ENCODE data around the gene STKLD1.
"Not testable (repeated sequence)": the region's sequence is repeated elsewhere in the genome, so short reads cannot be mapped to it uniquely, and the experiment has no call there.

Gene STKLD1

DNA sequence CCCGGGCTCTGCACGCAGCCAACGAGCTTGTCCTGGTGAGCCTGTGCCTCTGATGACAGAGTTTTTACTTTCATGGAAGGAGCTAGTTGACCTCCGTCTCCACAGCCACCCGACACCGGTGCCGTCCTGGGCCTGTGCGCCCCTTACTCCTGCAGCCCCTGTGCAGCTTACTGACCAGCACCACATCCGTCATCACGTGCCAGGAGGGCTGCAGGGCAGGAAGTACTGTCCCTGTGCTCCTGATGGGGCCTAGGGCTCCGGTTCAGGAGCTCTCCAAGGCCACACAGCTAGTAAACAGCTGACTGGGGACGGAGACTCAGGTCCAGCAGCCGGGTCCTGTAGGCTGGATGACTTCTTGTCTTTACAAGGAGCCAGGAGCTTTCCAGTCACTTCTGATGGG, 10.2 kb downstream of the STKLD1 start:
- no peak for DNase-seq (ENCODE audit: low read depth)

DNA sequence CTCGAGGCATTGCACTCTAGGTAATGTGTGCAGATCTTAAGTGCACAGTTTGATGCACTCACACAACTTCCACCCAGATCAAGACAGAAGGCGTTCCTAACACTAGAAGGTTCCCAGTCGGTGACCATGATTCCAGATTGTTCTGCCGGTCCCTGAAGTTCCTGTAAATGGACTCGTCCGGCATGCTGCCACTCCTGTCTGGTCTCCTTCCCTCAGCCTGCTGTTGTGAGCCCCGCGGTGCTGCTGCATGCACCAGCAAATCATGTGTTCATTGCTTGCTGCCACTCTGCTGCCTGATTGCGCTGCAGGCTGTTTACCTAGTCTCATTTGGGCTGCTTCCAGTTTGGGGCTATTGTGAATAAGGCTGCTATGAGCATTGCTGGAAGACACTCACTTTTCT, 11.5 kb downstream of the STKLD1 start:
- DNase-seq (ENCODE audit: low read depth), result no peak

GRCh38 chr9:133389025-133389557, 12.9 kb downstream of the STKLD1 start:
- no peak for DNase-seq (ENCODE audit: low read depth)

- no peak for DNase-seq (ENCODE audit: low read depth)
Observed at GRCh38 chr9:133389562-133389961, 13.4 kb downstream of the STKLD1 start.

DNA sequence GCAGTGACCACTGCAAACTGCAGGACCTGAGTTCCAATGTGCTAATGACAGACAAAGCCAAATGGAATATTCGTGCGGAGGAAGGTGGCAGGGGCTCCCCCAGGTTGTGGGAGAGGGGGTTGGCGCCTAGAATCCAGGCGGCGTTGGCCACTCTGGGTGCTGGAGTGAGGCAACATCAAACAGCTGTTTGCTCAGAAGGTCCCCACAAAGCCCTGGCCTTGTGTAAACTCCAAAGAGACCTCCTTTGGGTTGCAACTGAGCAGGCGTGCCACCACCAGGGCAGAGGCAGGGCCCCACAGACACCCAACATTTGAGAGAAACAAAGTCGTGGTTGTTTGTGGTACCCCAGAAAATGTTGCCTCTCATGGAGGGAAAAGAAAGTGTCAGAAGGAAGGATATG, 14.5 kb downstream of the STKLD1 start:
- no peak for DNase-seq (ENCODE audit: low read depth)

GRCh38 chr9:133391449-133391848, 15.3 kb downstream of the STKLD1 start:
- DNase-seq (ENCODE audit: low read depth), result not testable (repeated sequence)

- not testable (repeated sequence) for DNase-seq (ENCODE audit: low read depth)
Observed at GRCh38 chr9:133392308-133392707, 16.1 kb downstream of the STKLD1 start.

DNA sequence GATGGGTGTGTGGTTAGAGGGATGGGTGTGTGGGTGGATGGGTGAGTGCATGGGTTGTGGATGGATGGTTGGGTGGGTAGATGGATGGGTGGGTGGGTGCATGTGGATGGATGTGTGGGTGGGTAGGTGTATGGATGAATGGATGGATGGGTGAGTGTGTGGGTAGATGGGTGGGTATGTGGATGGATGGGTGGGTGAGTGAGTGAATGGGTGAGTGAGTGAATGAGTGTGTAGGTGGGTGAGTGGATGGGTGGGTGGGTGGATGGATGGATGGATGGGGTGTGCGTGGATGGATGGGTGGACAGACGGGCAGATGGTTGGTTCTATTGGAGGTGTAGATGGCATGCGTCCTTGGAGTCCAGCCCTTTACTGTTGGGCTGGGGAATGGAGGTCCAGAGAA, 17.2 kb downstream of the STKLD1 start:
- DNase-seq (ENCODE audit: low read depth), result no peak

GRCh38 chr9:133394687-133395271, 18.6 kb downstream of the STKLD1 start:
- no peak for DNase-seq (ENCODE audit: low read depth)

- no peak for DNase-seq (ENCODE audit: low read depth)
Observed at GRCh38 chr9:133396952-133397351, 20.8 kb downstream of the STKLD1 start.

DNA sequence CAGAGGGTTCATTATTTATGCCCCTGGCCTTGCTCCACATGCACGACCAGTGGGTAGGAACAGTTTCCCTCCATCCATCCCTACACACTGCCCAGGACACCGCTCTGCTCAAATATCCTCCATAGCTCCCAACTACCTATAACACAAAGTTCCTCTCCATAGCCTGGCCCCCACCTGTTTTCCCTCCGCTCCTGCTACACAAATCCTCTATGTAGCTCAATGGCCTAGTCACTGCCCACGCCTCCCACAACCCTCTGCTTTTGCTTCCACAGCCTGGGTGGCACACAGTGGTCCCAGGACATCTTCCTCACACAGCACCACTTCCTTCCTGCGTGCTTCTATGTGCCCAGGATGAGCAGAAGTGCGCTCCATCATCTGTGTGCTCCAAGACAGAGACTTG, 21.2 kb downstream of the STKLD1 start:
- DNase-seq (ENCODE audit: low read depth), result no peak

DNA sequence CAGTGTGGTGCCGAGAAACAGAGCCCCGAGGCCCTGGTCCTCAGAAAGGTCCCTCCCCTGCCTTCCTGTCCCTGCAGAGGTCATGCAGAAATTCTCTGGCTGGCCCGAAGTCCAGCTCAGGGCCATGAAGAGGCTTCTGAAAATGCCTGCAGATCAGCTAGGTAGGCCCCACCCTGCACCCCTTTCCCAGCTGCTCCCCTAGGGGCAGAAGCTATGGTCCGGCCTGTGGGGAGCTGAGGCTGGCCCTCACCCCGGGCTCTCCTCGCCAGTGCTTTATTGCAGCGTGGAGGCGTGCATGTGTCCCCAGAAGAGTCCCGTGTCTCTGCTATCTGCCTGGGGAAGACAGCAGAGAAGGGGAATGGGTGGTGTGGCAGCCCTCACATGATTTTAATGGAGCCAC, 21.7 kb downstream of the STKLD1 start:
- DNase-seq (ENCODE audit: low read depth), result no peak

DNA sequence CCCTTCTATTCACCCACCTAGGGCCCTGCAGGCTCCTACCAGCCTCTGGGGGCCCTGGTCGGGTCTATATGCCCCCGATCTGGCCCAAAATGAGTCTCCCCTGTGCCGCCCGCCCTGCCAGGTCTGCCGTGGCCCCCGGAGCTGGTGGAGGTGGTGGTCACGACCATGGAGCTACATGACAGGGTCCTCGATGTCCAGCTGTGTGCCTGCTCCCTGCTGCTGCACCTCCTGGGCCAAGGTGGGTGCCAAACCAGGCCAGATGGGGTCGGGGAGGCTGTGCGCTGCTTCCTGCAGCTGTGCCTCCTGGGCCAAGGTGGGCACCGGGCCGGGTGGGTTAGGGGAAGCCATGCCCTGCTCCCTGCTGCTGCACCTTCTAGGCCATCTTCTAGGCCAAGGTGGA, 24.1 kb downstream of the STKLD1 start:
- no peak for DNase-seq (ENCODE audit: low read depth)

DNA sequence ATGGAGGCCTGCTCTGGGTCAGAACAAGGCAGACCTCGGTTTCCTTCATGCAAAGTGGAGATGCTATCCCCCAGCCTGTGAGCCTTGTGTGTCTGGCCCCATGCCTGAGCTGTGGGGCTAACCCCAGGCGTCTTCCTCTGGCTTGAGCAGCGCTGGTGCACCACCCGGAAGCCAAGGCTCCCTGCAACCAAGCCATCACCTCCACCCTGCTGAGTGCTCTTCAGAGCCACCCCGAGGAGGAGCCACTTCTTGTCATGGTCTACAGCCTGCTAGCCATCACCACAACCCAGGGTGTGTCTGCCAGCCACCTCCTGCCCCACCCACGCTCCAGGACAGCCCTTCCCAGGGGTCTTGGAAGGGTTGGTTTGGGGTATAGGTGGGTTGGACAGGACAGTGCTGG, 25.4 kb downstream of the STKLD1 start:
- DNase-seq (ENCODE audit: low read depth), result no peak

GRCh38 chr9:133402689-133403088, 26.5 kb downstream of the STKLD1 start:
- DNase-seq (ENCODE audit: low read depth), result no peak

GRCh38 chr9:133403766-133404453, 27.7 kb downstream of the STKLD1 start:
- DNase-seq (ENCODE audit: low read depth), result no peak

- DNase-seq (ENCODE audit: low read depth), result no peak
Observed at GRCh38 chr9:133404454-133405002, 28.4 kb downstream of the STKLD1 start.

DNA sequence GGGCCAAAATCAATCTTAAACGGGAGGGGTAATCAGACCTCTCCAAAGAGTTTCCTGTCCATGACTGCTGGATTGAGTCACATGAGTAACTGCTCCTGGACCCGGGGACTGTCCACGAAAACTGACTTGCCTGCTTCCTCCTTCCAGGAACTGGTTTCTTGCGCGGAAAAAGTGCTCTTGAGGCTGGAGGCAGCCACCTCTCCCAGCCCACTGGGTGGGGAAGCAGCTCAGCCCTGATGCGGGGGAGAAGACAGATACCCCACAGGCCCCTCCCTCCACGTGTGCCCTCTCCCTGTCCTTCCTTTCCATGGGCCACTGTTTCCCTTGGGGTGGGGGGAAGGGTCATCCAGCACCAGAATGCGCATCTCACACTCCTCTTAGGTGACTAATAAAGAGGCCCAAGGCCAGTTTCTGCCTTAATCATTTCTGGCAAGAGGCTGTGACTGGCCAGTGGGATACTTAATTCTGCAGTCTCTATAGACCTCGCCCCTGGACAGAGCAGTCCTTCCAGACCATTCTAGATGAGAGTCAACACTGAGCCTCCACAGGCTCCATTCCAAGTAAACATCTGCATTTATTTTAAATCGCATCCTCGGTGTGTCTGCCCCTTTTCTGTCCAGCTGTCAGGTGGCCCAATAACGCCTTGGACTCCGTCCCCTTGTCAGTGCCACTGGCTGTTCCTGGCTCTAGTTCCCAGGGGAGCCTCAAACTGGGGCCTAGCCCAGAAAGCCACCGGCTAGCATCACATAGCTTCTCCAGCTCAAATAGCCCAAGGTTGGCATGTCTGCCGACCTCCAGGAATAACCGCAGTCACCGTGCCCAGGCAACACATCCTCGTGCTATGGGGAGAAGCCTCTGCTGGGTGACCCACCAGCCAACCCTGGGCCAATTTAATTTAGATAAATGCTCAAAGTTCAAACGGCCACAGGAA, 29.6 kb downstream of the STKLD1 start:
- DNase-seq (ENCODE audit: low read depth), result no peak

DNA sequence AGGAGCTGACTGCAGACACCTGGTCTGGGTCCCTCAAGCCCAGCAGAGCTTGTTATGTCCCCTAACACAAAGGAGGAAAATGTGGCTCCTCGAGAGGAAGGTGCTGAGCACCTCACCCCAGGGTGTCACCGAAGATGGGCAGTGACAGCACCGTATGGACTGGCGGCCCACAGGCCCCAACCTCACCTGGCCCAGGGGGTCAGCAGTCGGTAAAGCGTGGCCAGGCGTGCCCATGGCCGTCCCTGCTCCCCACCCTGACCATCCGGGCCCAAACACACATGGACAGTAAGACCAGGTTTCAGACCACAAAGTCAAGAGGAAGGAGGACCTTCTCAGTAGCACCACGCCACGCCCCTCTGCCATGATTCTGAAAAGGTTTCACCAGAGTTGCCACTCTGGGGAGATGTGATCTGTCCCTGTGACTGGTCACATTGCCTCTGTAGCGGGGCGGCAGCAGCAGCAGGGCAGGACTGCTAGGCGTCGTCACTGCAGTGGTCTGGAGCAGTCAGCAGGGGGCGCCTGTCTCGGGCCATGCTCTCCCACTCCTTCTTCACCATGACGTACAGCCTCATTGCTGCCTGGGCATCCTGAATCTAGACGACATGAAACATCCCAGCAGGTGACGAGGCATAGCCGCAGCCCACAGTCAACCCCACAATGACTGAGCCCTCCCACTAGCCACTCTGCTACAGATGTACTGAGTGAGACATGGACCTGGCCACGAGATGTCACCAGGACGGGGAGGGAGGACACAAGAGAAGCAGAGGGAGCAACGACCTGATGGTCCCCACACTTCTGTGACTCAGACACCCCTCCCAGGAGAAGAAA, 30.5 kb downstream of the STKLD1 start:
- DNase-seq (ENCODE audit: low read depth), result no peak

DNA sequence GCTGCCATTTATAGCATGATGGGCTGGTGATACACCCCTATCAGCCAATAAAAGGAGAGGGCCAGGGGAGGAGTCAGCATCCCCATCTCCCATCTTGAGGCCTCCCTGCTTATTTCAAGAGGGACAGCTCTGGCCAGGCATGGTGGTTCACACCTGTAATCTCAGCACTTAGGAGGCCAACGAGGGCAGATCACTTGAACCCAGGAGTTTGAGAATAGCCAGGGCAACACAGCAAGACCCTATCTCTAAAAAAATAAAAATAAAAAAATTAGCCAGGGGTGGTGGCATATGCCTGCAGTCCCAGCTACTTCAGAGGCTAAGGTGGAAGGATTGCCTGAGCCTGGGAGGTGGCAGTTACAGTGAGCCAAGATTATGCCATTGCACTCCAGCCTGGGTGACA, 31.9 kb downstream of the STKLD1 start:
- no peak for DNase-seq (ENCODE audit: low read depth)

DNA sequence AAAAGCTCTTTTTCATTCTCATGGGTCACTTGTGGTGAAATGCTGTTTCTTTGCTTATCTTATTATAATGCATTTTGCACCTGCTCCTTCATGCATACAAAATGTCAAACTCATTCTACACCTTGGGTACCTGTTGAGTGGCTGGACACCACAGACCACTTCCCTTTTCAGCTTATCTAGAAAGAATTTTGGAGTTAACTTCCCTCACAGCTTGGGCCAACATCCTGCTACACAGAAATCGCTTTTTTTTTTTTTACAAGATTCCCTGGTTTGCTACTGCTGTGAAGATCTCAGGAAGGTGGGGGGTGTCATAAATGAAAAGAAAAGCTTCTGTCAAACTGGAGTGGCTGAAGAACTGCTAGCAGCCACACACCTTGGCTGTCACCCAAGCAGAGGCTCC, 39.0 kb downstream of the STKLD1 start:
- no peak for DNase-seq (ENCODE audit: low read depth)

All from CMK (cell line).